Activated effector memory CD4-positive, alpha-beta T cell treated with anti-CD3 and anti-CD28 coated beads, Interleukin-2, amount 50 U/mL, for 16 hours (primary cell): Measurements from ENCODE around the gene ACSS2.
"Not testable (repeated sequence)": the region's sequence is repeated elsewhere in the genome, so short reads cannot be mapped to it uniquely, and the experiment has no call there.

ENCODE experiments used
- DNase-seq: peaks from one replicate; pipeline ENCODE4 v3.0.0-alpha.2; 2020

Gene ACSS2

DNA sequence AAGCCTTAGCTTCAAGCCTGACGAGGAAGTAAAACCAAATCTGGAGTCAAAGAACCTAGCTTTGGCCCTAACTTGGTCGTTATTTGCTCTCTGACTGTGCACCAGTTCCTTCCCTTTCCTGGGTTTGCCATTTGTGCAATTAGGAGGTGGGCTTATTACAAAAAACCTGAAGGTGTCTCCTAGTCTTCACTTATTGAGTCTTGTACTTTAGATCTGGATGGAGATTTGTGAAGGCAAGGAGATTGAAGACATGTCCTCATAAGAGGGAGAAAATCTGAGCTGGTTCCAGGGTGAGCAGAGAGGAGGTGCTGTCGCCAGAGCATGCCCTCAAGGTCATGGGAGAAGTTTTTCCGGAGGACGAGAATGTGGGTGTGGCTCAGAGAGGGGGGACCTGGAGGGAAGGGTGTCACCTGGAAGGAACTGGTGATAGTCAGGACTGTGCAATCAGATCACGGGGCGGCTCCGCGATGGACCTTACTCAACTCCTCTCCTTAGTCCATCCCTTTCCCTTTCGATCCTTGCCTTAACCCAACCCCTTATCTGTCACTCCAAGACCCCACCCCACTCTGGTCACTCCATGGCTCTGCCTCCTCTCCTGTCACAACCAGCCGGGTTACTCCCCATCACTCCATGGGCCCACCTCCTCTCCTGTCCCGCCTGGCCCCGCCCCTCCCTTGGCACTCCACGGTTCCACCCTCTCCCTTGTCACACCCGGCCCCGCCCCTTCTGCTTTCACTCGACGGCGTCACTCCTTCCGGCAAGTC, 588 bp upstream of the ACSS2 start:
- no peak for DNase-seq

DNA sequence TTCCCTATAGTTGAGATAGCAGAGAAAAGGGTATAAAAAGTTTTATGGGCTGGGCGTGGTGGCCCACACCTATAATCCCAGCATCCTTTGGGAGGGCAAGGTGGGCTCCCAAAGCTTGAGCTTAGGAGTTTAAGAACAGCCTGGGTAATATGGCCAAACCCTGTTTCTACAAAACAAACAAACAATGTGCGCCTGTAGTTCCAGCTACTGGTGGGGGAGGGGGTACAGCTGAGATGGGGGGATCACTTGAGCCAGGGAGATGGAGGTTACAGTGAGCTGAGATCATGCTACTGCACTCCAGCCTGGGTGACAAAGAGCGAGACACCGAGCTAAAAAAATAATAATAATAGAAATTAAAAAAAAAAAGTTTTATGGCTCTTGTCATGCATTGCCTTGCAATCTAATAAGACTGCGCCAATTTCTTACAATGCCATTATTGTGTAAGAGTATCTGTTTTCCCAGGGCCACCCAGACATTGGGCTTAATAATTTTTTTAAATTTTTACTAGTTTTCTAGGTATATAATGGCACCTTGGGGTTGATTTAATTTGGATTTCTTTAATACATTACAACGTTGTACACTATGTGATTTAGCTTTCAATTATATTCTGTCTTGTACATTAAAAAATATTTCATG, 3.9 kb downstream of the ACSS2 start:
- no peak for DNase-seq

DNA sequence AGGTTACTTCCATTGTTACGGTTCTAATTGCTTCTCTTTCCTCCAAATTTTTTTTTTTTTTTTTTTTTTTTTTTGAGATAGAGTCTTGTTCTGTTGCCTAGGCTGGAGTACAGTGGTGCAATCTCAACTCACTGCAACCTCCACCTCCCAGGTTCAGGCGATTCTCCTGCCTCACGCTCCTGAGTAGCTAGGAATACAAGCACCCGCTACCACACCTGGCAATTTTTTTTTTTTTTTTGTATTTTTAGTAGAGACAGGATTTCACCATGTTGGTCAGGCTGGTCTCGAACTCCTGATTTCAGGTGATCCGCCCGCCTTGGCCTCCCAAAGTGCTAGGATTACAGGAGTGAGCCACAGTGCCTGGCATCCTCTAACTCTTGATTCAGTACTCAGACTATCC, 4.6 kb downstream of the ACSS2 start:
- not testable (repeated sequence) for DNase-seq

DNA sequence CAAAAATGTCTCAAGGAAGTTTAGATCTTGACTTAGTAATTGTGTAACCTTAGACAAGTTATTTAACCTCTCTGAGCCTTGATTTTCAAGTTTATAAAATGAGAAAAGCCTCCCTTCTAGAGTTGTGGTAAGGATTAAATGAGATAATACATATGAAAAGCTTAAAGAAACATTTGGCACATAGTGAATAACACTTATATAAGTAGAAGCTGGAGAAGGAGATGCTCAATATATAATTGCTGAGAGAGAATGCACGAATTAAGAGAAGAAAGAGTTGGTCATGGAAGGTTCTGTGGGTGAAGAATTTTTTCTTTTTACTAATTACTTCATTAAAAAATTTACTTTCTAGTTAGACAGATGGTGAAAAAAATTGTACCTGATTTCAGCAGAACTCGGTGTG, 5.3 kb downstream of the ACSS2 start:
- DNase-seq = no peak

DNA sequence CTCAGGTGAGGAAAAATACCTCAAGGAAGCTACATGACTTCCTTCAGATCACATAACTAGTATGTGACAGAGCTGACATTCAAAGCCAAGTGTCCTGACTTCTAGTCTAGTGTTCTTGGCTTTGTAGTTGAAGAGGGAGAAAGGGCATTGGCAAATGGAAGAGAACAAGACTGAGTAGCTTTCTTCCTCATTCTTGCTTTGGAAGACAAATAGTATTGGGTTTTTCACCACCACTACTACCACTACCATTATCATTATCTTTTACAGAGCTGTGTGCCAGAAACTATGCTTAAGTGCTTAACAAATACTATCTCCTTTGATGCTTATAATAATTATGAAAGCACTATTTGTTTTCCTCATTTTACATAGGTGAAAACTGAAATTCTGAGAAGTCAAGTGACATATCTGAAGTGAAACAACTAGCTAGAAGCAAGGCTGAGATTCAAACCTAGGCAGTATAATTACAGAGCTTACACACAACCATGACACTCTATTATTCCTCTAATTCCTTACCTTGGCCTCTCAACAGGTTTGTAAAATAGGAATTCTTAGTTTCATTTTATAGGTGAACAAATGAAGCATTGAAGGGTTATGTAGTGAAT, 6.8 kb downstream of the ACSS2 start:
- no peak for DNase-seq

DNA sequence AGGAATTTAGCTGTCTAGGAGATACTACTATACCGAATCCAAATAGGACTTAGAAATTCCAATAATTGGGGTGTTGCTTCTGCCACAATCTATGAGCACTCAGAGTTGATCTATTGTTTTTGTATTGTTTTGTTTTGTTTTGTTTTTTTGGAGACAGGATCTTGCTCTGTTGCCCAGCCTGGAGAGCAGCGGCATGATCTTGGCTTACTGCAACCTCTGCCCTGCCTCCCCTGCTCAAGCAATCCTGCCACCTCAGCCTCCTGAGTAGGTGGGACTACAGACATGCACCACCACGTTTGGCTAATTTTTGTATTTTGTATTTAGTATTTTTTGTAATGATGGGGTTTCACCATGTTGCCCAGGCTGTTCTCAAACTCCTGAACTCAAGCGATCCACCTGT, 7.4 kb downstream of the ACSS2 start:
- DNase-seq = no peak

DNA sequence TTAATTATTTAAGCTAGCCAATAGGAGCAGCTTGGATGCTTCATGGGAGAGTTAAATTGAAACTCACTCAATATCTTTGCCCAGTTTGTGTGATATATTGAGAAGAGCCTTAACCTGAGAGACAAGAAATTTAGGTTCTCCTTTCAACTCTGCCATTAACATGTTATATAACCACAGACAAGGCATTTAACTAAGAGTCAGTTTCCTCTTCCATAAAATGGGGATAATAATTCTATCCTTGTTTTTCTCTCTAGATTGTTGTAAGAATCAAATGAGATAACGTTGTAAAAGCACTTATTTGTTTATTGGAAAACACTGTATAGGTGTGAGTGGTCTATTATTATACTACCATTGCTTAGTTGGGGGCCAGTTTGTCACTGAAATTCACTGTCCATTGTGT, 7.8 kb downstream of the ACSS2 start:
- DNase-seq = no peak

DNA sequence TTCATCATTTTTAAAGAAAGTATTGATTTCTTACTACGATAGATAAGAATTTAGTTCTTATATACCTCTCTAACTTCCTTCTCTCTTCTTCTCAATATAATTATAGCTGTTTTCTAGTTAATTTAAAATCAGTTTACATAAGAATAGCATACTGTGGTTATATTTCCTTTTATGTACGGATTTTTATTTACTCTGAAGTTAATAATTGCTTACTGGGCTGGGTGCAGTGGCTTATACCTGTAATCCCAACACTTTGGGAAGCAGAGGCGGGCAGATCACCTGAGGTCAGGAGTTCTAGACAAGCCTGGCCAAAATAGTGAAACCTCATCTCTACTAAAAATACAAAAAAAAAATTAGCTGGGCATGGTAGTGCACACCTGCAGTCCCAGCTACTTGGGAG, 9.7 kb downstream of the ACSS2 start:
- DNase-seq = no peak

DNA sequence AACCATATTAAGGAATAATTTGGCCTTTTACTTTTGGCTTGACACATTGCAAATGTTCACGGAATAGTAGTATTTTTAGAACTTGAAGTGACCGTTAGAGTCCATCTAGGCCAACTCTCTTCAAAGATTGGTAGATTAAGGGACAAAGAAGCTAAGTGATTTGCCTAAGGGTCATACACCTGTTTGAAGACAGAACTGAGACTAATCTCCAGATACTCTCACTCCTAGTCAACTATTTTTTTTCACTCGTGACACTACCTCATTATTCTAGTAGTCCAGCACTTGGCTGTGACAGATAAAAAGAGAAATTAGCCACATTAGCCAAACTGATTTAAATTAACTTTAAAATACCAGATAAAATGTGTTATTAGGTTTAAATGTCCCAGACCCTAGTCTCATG, 10.6 kb downstream of the ACSS2 start:
- no peak for DNase-seq

DNA sequence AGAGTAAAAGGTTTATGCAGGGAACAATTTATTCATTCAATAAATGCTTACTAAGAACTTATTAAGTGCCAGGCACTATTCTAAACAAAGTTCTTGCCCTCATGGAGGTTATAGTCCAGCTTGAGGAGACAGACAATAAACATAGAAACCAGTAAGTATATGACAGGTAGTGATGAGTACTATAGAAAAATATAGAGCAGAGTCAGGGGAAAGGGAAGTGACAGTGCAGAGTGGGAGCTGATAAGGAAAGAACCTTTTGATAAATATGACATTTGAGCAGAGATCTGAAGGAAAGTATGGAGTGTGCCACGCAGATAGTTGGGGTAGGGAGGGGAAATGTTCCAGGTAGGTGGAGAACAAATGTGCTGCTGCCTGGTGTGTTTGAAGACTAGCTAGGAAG, 12.1 kb downstream of the ACSS2 start:
- DNase-seq = no peak

DNA sequence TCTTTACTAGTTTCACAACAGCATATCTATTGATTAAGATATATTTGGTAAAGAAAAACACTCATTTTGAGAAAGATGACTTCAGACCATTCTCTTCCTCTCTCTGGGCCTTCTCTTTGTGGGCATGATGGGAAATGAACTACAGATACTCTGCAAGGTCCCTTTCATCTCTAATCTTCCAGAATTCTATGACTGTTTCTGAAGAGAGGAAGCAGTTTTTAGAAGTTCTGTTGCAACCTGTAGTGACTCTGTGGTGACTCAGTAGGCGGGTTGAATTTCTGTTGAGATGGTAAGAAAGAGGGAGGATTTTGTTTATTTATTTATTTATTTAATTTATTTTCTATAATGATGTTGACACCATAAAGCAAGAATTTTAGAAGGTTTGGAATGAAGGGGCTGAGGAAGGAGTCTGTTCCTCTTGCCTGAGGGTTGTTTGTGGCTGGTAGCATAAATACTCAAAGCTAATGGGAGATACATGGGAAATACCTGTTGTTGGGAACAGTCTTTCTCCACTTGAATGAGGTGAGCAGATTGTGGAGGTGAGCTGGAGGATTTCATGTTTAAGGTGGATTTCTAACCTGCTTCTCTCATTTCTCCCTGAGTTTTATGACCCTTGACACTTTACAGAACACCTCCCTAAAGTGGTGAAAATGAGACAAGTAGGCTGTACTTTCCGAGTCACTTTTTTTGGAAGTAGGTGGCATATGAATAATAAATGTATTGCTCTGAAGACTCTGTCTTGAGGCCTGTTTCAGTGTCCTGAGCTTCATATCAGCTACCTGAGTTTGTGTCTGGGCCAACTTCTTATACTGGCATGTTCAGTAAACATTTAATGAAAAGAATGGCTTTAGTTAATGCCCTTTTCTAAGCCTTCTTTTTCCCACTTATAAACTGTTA, 15.0 kb downstream of the ACSS2 start:
- no peak for DNase-seq

DNA sequence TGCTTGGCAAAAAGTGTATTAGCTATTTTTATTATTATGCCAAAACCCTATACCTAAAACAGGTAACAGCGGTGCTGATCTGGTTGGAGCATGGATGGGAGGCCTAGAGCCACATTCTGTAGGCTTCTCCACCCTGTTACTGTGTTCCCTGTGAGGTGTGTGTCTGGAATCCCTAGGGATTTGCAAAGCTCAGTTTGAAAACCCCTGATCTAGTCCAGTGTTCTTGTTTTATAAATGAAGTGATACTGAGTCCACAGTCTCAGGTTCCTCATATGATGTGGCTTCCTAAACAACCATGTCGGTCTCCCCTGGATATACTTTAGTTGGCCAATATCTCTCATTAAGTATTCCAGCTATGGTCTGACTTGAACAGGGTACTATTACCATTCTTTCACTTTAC, 16.3 kb downstream of the ACSS2 start:
- DNase-seq = no peak

DNA sequence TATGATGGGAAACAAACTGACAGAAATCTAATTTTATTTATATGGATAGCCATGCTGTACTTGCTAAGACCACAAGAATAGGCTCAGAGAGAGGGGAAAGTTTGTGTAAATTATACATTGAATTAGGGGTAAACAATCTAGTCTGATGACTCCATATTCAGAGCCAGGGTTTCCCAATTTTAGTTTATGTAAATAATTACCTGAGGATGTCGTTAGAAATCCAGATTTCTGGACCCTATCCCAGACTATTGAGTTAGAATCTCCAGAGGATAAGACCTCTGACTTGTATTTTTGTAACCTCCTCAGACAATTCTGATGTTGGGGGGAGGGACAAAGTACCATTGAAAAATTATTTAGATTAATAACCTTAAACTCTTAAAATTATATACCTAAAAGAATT, 18.3 kb downstream of the ACSS2 start:
- DNase-seq = no peak

DNA sequence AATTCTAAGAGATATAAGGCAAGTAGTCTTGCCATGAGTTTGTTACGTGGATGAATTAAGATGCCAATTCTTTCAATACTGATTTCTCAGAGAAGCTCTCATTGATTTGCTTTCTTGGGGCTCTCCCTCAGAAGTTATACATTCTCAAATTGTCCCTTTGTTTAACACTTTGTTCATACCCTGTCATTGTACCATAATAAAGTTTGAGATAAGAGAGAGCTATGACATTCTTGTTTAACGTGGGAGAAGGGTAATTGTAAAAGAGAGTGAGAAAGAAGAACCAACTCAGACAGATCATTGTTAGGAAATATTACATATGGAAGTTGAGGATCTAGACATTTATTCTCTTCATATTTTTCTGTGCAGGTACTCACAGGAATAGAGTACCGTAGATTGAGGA, 19.1 kb downstream of the ACSS2 start:
- no peak for DNase-seq

DNA sequence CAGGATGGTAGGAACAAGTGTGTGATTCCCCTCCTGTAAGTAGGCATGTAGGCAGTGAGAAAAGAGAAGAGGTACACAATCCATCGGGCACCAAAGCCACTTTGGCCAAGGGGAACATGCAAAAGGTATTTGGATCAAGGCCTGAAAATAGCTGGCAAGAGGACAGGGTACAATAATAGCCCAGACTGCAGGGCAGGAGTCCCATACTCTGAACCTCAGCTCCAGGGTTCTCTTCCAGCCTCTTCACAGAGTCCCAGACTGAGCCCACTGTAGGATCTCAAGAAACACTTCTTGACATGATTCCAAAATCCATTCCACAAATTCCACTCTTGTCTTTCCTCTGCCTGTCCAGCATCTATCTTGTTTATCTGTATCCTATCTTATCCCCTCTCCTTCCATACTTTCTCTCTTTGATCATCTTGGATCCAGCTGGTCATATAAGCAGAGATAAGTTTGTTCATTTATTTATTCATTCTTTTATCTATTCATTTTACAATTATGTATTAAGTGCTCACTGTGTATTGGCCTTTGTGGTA, 19.7 kb downstream of the ACSS2 start:
- no peak for DNase-seq

DNA sequence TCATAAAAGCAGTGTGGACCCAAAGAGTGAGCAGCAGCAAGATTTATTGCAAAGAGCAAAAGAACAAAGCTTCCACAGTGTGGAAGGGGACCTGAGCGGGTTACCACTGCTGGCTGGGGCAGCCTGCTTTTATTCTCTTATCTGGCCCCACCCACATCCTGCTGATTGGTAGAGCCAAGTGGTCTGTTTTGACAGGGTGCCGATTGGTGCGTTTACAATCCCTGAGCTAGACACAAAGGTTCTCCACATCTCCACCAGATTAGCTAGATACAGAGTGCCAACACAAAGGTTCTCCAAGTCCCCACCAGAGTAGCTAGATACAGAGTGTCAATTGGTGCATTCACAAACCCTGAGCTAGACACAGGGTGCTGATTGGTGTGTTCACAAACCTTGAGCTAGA, 21.7 kb downstream of the ACSS2 start:
- not testable (repeated sequence) for DNase-seq

DNA sequence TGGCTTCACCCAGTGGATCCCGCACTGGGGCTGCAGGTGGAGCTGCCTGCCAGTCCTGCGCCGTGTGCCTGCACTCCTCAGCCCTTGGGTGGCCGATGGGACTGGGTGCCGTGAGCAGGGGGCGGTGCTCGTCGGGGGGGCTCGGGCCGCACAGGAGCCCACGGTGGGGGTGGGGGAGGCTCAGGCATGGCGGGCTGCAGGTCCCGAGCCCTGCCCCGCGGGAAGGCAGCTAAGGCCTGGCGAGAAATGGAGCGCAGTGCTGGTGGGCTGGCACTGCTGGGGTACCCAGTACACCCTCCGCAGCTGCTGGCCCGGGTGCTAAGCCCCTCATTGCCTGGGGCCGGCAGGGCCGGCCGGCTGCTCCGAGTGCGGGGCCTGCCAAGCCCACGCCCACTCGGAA, 22.3 kb downstream of the ACSS2 start:
- not testable (repeated sequence) for DNase-seq

DNA sequence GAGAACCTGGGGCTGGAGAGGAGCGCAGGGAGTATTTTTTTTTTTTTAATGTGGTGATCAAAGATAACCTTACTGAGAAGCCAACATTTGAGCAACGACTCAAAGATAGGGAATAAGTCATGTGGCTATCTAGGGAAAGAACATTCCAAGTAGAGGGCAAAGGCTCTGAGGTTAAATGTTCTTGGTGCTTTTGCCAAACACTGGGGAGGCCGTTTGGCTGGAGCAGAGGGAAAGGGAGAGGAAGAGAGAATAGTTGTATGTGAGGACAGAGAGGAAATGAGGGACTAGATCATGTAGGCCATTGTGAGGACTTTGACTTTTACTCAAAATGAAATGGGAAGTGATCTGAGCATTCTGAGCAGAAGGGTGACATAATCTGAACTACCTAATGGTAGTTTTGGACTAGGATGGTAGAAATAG, 27.8 kb downstream of the ACSS2 start:
- DNase-seq = no peak

DNA sequence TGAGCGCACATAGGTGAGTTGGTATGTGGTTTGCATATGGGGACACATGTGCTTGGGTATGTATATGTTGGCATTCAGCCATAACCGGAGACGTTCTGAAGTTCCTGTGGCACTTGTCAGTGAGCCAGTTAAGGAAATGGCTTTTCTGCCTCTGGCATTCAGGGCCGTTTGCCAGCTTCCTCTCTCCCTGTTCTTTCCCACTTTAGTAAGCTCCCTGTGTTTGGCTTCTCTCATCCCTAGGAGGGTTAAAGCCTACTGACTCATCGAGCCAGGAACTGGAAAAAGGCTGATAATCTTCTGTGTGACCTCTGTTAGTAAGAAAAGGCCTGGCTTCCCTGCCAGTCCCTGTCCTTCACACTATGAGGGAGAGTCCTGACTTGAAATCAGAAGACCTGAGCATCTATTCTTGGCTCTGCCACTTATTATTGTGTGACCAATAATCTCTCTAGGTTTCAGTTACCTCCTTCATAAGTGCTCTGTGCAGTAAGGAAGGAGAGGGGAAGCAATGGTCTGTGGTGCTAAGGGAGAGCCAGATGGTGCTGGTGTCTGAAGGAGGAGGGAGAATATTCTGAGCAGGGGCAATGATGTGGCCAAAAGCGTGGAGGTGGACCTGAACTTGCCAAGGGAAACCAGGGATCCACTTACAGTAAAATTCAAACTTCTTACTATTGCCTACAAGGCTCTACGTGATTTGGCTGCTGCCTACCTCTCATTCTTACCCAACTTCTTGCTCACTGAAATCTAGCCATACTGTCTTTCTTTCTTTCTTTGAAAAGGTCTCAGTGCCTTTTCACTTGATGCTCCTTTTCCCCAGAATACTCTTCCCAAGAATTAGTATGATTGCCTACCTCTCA, 31.4 kb downstream of the ACSS2 start:
- no peak for DNase-seq

DNA sequence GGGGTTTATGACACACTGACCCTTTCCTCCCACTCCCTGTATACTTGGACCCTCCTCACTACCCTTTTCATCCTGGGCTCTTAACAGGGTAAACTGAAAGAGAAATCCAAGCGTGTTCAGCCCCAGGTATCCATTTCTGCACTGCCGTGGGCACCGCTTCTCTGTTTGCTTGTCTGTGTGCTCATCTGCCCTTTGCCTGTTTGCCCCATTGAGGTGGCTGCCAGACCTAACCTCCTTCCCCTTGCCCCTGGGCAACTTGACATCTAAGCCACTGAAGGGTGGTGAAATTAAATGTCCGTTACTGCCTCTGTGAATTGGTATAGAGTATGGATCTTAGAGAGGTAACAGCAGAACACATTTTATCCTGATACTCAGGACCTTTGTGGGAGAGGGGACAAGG, 38.7 kb downstream of the ACSS2 start:
- DNase-seq = no peak

DNA sequence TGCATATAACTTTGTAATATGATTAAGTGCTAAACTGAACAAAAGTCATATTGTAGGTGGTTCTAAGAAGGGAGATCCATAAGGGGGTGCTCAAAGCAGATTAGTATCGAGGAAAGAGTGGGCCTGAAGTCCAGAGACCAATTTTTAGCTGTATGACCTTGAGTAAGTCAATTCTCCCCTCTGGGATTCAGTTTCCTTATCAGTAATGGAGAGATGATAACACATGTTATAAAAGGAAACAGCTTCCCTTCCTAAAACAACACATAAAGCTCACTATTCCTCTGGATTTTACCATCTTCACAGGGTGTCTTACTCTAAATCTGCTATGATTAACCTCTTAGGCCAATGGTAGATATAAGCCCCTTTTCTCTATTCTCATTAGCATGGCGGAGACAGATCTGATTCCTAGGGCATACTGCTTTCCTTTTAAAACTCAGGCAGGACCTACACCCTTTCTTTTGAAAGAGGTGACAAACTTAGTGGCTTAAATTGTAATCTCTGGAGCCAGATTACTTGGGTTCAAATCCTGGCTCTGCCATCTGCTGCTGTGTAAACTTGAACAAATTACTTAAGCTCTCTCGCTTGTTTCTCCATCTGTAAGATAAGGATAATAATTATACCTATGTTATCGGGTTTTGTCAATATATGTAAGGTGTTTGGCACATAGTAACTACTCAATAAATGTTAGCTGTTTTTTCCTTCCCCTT, 39.5 kb downstream of the ACSS2 start:
- no peak for DNase-seq
